GM18526 (cell line): ENCODE data around the gene NFYC.

Experiments used
- POLR2A ChIP-seq: IDR thresholded peaks from 3 replicates; pipeline ENCODE4 v1.6.1; 2011; ENCODE audit not compliant: insufficient read length; ENCODE audit errors: extremely low read depth

Gene NFYC

DNA sequence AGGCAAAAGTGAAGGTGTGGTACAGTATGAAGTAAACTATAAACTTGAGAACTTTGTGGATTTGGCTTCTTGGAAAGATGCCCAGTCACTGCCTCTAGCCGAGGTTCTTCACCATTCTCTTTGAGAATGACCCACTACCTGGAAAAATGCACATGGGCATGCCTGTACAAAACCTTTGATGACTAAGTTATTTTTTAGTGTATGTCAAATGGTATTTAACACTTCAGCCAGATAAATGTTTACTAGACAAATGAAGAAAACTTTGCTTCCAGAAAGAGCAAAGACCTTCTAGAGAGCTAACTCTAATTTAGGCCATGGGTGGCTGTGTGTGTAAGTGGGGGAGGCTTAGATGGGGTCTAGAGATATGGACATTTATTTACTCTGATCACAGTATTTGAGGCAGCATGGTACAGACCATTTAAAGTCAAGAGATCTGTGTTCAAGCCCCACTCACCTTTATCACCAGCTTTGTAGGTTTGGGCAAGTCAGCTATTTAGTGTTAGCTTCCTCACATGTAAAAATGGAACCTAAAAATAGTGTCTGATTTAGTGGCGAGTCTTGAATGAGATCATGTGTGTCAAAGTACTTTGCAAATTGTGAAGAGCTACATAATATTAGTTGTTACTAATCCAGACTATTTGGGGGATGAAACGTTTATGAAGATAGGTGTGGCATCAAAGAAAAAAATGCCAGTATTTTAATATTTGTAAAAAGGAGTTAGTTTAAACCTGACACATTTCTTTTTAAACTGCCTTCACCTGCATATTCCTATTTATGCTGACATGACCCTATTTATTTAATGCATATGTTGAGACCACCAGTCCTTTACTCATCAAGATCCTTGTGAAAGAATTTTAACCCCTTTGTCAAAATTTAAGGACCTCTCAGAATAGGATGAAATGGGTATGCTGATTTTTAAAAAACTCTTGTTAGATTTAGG lies 20.2 kb downstream of the NFYC start:
- TF ChIP-seq POLR2A: no peak

DNA sequence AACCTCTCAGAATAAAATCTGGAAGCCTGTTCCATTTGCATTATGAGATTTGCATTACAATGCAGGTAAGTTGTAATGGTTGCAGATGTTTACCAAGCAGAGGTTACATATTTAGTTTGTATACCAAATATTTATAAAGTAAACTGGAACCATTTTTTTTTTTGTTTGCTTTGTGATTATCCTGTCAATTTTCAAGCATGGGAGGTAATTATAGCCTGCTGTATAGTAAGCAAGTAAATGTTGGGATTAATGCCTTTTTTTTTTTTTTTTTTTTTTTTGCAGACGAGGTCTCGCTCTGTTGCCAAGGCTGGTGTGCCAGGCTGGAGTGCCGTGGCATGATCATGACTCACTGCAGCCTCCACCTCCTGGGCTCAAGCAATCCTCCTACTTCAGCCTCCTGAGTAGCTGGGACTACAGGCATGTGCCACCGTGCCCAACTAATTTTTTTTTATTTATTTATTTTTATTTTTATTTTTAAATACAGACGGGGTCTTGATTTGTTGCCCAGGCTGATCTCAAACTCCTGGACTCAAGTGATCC lies 21.0 kb downstream of the NFYC start:
- TF ChIP-seq POLR2A: no peak

DNA sequence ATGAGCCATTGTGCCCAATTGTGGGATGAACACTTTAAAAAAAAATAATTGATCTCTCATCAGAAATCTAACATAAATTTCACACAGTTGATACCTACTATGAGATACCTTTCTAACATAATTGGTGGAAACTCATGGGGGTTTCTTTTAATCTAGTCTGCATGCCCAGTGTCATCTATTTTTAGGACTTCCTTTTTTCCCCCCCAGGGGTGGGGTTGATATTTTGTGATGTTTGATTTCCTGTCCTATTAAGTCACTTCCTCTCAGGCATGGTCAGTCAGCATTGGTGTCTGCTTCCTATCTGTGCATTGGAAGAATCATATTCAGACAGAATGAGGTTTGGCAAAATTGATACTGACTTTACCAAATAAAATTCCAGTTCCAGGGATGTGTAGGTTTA lies 21.5 kb downstream of the NFYC start:
- TF ChIP-seq POLR2A: no peak

DNA sequence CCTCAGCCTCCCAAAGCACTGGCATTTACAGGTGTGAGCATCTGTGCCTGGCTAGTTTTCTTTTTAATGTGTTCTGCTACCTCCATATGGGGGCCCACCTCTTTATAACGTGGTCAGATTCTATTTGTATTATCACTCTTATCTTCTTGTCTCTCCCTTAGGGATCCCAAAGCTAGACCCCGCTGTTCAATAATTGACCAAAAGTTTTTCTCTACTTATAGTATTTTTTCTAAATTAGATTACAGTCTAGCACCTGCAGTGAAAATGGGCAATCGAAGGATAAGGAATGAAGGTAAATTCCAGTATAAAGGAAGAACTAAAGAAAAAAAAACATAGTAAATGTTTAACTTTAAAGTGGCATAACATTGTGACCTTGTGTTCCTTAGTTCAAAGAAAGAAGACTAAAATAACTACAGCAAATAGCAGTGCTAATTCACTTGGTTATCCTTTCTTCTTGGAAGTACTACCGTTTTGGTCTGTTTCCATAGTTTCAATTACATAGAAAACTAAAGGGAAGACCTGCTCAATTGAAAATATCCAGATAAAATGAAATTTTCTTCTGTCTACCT lies 24.1 kb downstream of the NFYC start:
- no peak for TF ChIP-seq POLR2A

DNA sequence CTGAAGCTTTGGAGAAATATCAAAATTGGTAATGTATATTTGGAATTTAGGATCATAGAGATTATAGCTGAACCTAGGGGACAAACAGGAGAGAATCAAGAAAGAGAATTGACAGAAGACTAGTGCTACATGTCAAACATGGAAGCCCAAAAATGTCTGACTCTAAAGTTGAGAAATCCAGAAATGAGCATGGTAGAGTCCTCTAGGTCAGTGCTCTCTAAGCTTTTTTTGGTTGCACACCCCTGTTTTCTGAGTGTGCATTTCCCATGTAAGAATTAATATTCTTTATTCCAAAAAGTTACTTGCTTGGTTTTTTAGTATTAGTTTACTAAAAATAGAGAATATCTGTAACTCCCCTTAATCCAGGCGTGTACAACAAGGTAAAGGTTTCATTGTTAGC lies 25.6 kb downstream of the NFYC start:
- TF ChIP-seq POLR2A: no peak

DNA sequence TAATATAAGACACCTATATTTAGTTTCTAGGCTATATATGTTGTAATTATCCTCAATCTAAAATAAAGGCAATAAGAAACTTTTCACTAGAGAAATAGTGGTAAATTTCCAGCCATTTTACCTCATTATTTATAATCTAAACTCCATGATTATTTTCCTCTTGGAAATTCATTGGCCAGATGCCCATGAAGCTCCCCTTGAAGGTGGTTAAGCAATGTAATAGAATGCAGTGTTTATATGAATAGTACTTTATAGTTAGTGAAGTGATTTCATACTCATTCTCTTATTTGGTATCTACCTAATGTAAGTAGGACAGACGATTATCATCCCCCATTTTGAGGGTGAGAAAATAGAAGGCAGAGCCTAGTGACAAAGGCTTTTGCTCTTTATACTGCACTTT lies 26.5 kb downstream of the NFYC start:
- no peak for TF ChIP-seq POLR2A

DNA sequence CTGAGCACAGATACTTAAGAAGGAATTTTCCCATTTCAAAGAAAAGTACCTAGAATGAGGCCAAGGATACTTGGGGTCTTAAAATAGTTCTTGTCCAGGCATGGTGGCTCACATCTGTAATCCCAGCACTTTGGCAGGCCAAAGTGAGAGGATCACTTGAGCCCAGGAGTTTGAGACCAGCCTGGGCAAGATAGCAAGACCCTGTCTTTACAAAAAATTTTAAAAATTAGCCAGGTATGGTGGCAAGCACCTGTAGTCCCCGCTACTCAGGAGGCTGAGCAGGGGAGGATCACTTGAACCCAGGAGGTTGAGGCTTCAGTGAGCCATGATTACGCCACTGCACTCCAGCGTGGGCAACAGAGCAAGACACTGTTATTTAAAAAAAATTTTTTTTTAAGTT lies 29.0 kb downstream of the NFYC start:
- TF ChIP-seq POLR2A: no peak

DNA sequence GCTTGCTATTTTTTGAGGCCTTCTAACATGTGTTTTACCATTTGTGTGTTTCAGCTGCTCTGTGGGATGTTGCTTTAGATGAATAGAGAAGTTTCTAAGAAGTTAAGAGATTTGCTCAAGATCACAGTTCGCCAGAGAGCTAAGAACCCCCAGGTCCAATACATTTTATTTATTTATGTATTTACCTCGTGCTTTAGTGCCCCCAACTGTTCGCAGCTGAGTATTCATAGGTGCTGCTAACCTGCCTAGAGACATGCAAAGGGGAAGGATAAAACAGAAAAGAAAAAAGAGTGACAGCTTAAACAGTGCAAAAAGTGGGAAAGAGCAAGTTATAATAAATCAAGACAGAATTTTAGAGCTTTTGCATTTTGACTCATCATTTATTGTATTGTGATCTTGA lies 31.1 kb downstream of the NFYC start:
- TF ChIP-seq POLR2A: no peak

DNA sequence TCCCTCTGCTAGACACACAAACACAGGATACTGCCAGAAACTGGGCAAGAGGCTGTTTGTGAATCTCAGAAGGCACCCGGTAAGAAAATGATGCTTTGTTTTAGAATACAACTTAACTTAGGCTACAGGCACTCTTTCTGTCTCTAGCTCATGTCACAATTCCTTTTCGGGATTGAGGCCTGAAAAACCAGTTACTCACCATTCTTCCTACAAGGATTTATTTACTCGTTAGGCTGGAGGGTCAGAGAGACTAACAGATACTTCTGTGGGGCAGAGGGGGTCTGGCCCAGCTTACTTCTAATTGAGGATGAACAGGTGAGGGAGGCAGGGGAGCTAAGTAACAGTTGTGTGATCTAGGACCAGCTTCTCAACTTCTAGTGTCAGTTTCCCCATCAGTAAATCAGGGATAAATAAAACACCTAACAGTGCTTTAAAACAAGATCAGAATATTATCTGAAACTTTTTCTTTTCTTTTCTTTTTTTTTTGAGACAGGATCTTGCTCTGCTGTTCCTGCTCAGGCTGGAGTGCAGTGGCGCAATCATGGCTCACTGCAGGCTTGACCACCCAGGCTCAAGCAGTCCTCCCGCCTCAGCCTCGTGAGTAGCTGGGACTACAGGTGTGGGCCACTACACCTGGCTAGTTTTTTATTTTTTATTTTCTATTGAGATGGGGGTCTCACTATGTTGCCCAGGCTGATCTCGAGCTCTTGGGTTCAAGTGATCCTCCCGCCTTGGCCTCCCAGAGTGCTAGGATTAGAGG lies 31.9 kb downstream of the NFYC start:
- TF ChIP-seq POLR2A: no peak

DNA sequence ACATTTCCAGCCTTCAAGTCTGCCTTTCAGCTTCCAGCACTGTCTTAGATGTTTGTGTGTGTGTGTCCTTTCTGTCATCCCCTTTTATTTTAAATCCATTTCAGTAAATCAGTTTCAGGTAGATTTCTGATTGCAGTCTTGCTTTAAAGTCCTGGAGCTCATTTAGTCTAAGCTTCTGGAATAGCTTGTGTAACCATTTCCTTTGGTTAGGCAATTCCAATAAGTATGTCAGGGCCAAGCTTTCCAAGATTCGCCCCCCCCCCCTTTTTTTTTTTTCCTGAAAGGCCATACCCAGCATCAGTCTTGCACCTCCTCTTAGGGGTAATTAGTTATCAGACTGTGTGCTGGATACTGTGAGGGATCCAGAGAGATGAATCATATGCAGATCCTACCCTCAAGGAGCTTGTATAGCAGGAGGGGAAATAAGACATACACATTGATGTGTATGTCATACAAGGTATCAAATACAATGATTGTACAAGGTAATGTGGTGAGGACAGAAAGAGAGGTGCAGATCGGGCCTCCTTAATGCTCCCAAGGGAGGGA lies 41.3 kb downstream of the NFYC start:
- TF ChIP-seq POLR2A: no peak

DNA sequence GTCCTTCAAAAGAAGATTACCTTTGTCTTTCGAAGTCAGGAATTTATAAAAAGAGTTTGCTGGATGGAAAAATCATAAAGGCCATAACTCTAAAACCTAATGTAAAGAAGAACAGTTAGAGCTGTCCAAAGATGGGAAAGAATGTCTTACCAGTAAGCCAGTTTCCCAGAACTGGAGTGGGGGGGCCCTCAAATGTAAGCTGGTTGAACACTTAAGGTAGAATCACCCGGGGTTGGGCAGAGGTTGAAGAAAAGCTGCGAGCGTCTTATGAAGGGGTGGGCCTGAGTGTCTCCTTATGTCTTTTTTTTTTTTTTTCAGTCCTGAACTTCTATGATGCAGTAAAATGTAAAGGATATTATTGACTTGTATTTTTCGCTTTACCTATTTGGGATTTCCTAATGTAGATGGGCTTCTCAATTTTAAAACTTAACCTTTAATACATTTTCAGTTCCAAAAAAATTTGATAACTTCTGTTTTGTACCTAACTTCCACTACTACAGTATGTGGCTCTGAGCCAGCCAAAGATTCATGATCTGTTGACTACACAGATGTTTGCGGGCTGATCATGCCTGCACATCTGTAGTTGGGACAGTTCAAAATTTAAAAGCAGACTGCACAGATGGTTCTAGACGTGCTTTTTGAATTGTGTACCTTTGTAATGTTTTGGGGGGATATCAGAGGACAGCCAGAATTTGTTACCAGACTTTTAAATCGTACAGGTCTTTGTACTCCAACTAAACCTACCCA lies 43.6 kb downstream of the NFYC start:
- no peak for TF ChIP-seq POLR2A

DNA sequence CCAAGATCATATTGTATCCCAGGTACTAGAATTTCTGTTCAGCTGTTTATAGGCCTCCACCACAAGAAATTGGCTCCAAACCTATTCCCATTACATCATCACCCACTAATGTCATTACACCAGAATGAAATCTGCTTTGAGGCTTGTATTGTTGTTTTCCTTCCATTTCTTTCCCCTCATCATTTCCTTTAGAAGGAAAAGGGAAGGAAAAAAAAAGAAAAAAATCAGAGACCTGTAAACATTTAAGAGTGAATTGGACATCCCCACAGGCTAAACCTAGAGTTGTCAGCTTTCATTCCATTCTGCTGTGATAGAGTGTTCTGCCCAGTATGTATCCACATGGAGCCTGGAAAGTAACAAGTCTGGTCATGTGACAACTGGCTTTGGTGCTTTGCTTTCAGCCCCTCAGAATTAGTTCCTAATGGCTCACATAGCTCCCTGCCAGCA lies 44.6 kb downstream of the NFYC start:
- no peak for TF ChIP-seq POLR2A

DNA sequence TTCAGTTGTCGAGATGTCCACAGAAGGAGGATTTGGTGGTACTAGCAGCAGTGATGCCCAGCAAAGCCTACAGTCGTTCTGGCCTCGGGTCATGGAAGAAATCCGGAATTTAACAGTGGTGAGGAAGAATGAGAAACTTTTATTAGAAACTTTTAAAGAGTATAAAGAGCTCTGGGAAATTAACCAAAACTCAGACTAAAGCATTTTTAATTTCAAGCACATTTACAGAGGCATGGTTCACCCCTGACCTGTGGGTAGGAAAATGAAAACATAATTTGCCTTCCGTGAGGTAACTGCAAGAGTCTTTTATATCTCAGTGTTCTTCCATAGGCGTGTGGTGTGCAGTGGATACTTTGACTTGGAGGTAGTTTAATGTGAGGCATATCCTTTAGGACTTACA lies 47.3 kb downstream of the NFYC start:
- TF ChIP-seq POLR2A: no peak

DNA sequence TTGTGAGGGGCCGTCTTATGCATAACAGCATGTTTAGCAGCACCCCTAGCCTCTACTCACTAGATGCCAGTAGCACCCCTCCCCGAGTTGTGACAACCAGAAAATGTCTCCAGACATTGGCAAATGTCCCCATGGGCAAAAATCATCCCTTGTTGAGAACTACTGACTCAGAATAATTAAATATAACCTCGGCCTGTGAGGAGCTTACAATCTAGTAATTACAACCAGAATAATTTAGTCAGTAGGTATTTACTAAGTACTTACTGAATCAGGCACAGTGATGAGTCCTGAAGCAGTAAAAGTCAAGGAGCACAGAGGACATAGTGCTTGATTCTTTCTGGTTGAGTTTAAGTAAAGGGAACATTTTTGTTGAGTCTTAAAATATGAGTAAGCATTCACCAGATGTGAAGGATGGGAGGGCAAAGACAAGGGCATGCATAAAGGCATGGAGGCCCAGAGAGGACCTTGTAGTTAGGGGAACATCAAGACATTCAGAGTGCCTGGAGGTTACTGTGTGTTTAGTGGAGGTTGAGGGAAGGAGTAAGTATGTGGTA lies 48.0 kb downstream of the NFYC start:
- TF ChIP-seq POLR2A: no peak
